MM.1S (cell line): ENCODE results near the gene SIN3A.
A peak's percentile ranks its signal among the peaks of the same experiment; 100 is the strongest.

ENCODE experiments used
- DNase-seq: peaks from one replicate; pipeline ENCODE4 v3.0.0-alpha.2; 2015
- H2AFZ ChIP-seq: fragments of 300-600 bp; sonication (generic); 2 replicates; pipeline ENCODE4 v1.6.0; 2016; ENCODE audit warnings: antibody characterized with exemption, low read length
- H3F3A ChIP-seq: fragments of 300-600 bp; sonication (generic); 2 replicates; pipeline ENCODE4 v1.6.1; 2016; ENCODE audit warnings: mild to moderate bottlenecking, antibody characterized with exemption, low read length, moderate library complexity, mixed read lengths; ENCODE audit not compliant: insufficient read depth
- H3K27ac ChIP-seq: fragments of 300-600 bp; sonication (generic); 2 replicates; pipeline ENCODE4 v1.5.1; 2016; ENCODE audit warnings: mild to moderate bottlenecking, low read length
- H3K27me3 ChIP-seq: fragments of 300-600 bp; sonication (generic); replicated peaks from 2 replicates; pipeline ENCODE4 v1.6.0; 2016; ENCODE audit warnings: low read length; ENCODE audit not compliant: insufficient read depth
- H3K36me3 ChIP-seq: fragments of 300-600 bp; sonication (generic); replicated peaks from 2 replicates; pipeline ENCODE4 v1.6.1; 2016; ENCODE audit warnings: mild to moderate bottlenecking, low read length, mixed read lengths; ENCODE audit not compliant: insufficient read depth
- H3K4me1 ChIP-seq: fragments of 300-600 bp; sonication (generic); 2 replicates; pipeline ENCODE4 v1.6.1; 2016; ENCODE audit warnings: low read length, mixed read lengths
- H3K4me2 ChIP-seq: fragments of 300-600 bp; sonication (generic); 2 replicates; pipeline ENCODE4 v1.6.0; 2016; ENCODE audit warnings: low read depth, low read length
- H3K4me3 ChIP-seq: fragments of 300-600 bp; sonication (generic); 2 replicates; pipeline ENCODE4 v1.5.1; 2016; ENCODE audit warnings: low read length, mixed read lengths
- H3K79me2 ChIP-seq: fragments of 300-600 bp; sonication (generic); 2 replicates; pipeline ENCODE4 v1.6.1; 2016; ENCODE audit warnings: mixed run types, low read length, mixed read lengths
- H3K9ac ChIP-seq: fragments of 300-600 bp; sonication (generic); 2 replicates; pipeline ENCODE4 v1.6.1; 2016; ENCODE audit warnings: low read length, mixed read lengths
- H3K9me2 ChIP-seq: fragments of 300-600 bp; sonication (generic); replicated peaks from 2 replicates; pipeline ENCODE4 v1.6.1; 2016; ENCODE audit warnings: mild to moderate bottlenecking, low read length, mixed read lengths; ENCODE audit not compliant: insufficient read depth
- H3K9me3 ChIP-seq: fragments of 300-600 bp; sonication (generic); replicated peaks from 2 replicates; pipeline ENCODE4 v1.6.1; 2016; ENCODE audit warnings: mild to moderate bottlenecking, low read length, mixed read lengths; ENCODE audit not compliant: insufficient read depth
- H4K20me1 ChIP-seq: fragments of 300-600 bp; sonication (generic); 2 replicates; pipeline ENCODE4 v1.6.1; 2016; ENCODE audit warnings: mild to moderate bottlenecking, low read length, moderate library complexity, mixed read lengths; ENCODE audit not compliant: insufficient read depth
- EZH2 ChIP-seq: fragments of 300-600 bp; sonication (generic); optimal IDR thresholded peaks from 2 replicates; pipeline ENCODE3; 2017; ENCODE audit warnings: low read depth, mild to moderate bottlenecking, antibody characterized with exemption, low read length, mixed read lengths
- EZH2phosphoT487 ChIP-seq: fragments of 300-600 bp; sonication (generic); IDR thresholded peaks from 2 replicates; pipeline ENCODE4 v1.6.1; 2018; ENCODE audit warnings: antibody characterized with exemption, low read length
- TF ChIP-seq, protein P1 (sequence below): fragments of 300-600 bp; sonication (generic); IDR thresholded peaks from 2 replicates; pipeline ENCODE4 v1.5.1; 2016; ENCODE audit warnings: antibody characterized with exemption, low read length, mixed read lengths

The SIN3A gene

DNA sequence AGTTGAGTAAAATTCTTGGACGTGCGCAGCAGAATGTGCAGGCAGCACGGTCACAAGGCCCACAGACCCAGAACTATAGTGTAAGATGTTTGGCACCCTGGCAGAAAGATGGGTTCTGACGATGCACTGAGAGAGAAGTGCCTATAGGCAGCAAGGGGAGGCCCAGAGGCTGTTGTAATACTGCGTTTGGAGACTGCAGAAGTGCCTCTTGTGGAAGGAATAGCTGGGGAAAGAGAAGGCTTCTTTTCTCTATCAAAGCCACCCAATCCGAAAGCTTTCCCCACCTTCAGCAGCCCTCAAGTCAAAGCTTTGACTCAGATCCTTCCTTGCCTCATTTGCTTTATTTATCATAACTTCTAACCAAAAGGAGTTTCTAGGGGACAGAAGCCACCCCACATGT, 5.2 kb upstream of the SIN3A start:
- H3K9me3 ChIP-seq: no peaks in the 10 kb centered on the region
- DNase-seq: no peak
- H2AFZ ChIP-seq: no peak overlapping the region; the same call in 1 of the 2 replicates
- peaks cover 5% of the 10 kb centered on the region; the same call in 1 of the 2 replicates for H3K4me1 ChIP-seq
- no peak overlapping the region for H3K4me3 ChIP-seq
- no peaks in the 10 kb centered on the region for H3K9me2 ChIP-seq
- H3K36me3 ChIP-seq: no peaks in the 10 kb centered on the region
- peak overlapping the region; percentile 85; the same call in 1 of the 2 replicates for H3K4me2 ChIP-seq
- H3K27me3 ChIP-seq: no peaks in the 10 kb centered on the region
- no peak overlapping the region for H3K9ac ChIP-seq
- H4K20me1 ChIP-seq: no peaks in the 10 kb centered on the region
- peaks cover 39% of the 10 kb centered on the region for H3F3A ChIP-seq
- TF ChIP-seq EZH2 (no peak), EZH2phosphoT487 (no peak)
- TF ChIP-seq, protein P1, sequence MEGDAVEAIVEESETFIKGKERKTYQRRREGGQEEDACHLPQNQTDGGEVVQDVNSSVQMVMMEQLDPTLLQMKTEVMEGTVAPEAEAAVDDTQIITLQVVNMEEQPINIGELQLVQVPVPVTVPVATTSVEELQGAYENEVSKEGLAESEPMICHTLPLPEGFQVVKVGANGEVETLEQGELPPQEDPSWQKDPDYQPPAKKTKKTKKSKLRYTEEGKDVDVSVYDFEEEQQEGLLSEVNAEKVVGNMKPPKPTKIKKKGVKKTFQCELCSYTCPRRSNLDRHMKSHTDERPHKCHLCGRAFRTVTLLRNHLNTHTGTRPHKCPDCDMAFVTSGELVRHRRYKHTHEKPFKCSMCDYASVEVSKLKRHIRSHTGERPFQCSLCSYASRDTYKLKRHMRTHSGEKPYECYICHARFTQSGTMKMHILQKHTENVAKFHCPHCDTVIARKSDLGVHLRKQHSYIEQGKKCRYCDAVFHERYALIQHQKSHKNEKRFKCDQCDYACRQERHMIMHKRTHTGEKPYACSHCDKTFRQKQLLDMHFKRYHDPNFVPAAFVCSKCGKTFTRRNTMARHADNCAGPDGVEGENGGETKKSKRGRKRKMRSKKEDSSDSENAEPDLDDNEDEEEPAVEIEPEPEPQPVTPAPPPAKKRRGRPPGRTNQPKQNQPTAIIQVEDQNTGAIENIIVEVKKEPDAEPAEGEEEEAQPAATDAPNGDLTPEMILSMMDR: no peak
- no peak overlapping the region for H3K27ac ChIP-seq
- H3K79me2 ChIP-seq: peaks cover 12% of the 10 kb centered on the region

DNA sequence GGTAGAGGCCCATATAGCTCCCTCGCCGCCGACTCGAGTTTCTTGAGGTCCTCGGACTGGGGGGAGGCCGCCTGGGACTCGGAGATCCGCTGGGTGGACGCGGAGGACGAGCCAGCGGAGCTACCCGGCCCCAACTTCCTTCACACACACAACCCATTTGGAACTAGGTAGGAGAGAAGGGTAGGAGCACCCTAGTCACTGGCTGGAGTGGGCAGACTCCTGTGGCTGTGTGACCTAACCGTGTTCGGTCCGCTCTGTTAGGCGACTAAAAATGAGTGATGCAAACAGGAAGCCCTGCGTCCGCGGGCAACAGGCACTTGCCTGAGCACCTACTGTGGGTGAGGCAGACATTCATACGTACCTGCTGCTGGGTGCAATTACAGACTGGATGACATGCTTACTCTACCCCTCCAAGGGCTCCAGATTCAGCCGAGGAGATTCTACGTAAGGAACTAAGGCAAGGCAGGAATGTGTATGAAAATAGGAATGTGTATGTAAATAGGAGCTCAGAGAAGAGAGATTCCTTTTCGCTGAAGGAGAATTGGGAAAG, 4.6 kb upstream of the SIN3A start:
- peak overlapping the region; percentile 92 for H3K4me3 ChIP-seq
- no peaks in the 10 kb centered on the region for H3K9me3 ChIP-seq
- H3K9me2 ChIP-seq: no peaks in the 10 kb centered on the region
- no peaks in the 10 kb centered on the region for H3K36me3 ChIP-seq
- peaks cover 12% of the 10 kb centered on the region for H3K79me2 ChIP-seq
- peak; percentile 43 for DNase-seq
- H3K27me3 ChIP-seq: no peaks in the 10 kb centered on the region
- H3K27ac ChIP-seq: peak overlapping the region; percentile 98; the same call in 1 of the 2 replicates
- peak overlapping the region; percentile 85 for H3K4me2 ChIP-seq
- peaks cover 39% of the 10 kb centered on the region for H3F3A ChIP-seq
- peak overlapping the region; percentile 94 for H2AFZ ChIP-seq
- peak overlapping the region; percentile 88 for H3K9ac ChIP-seq
- no peaks in the 10 kb centered on the region for H4K20me1 ChIP-seq
- TF ChIP-seq, protein P1: no peak
- TF ChIP-seq EZH2phosphoT487: no peak
- TF ChIP-seq EZH2: no peak
- peaks cover 5% of the 10 kb centered on the region; the same call in 1 of the 2 replicates for H3K4me1 ChIP-seq

DNA sequence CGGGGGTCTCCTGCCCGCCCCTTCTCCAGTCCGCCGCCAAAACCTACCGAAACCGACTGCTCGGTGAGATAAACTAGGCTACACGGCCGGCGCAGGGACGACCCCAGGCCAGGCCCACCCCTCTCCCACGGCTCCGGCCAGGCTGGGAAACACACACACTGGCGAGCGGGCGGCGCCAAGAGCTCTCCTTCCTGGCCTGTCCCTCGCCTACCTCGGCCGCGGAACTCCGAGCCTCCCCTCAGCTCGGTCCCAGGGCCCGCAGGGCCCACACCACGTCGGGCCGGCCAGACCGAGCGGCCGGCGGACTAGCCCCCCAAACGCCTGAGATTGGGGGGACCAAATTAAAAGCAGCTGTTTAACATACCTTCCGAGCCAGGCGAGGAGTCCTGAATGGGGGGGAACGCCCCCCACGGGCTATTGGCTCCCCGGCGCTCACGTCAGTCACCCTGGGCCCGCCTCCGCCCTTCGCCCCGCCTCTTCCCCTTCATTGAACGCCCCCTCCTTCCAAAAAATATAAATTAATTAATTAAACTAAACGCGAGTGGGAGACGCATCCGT, 4.0 kb upstream of the SIN3A start:
- peaks cover under 1% of the 10 kb centered on the region; the same call in 1 of the 2 replicates for H4K20me1 ChIP-seq
- peak overlapping the region; percentile 98 for H3K27ac ChIP-seq
- peaks cover 5% of the 10 kb centered on the region; the same call in 1 of the 2 replicates for H3K4me1 ChIP-seq
- no peak for TF ChIP-seq EZH2phosphoT487
- no peak for TF ChIP-seq EZH2
- TF ChIP-seq, protein P1: no peak
- peak overlapping the region; percentile 85 for H3K4me2 ChIP-seq
- H3K79me2 ChIP-seq: peaks cover 12% of the 10 kb centered on the region
- no peaks in the 10 kb centered on the region for H3K36me3 ChIP-seq
- H3F3A ChIP-seq: peaks cover 41% of the 10 kb centered on the region
- DNase-seq: peak; percentile 81
- H2AFZ ChIP-seq: peak overlapping the region; percentile 94
- peak overlapping the region; percentile 88 for H3K9ac ChIP-seq
- no peaks in the 10 kb centered on the region for H3K9me2 ChIP-seq
- no peaks in the 10 kb centered on the region for H3K27me3 ChIP-seq
- no peaks in the 10 kb centered on the region for H3K9me3 ChIP-seq
- H3K4me3 ChIP-seq: peak overlapping the region; percentile 92
